ENCODE data around the gene MAP4K4.

Gene MAP4K4

DNA sequence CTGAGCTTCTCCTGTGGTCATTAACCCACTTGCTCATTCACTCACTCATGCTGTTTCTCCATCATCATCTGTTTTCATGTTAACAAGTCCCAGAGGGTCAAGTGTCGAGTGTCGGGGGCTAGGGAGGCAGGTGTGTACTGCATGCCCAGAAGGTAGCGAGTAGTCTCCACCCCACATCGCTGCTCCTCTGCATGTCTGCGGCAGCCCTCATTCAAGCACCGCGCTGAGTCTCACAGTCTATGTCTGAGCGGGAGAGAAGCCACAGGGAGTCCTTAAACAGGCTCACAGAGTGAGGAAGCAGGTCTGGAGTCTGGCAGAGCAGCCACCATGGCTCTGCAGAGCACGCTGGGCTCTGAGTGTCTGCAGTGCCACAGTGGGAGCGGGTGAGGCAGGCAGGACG lies 172.9 kb downstream of the MAP4K4 start:
- no peak overlapping the region for H3K4me3 ChIP-seq (ENCODE audit: low read length)
- DNase-seq (ENCODE audit: low read depth, low spot score), result no peak

- no peak overlapping the region for H3K4me3 ChIP-seq (ENCODE audit: low read length)
- DNase-seq (ENCODE audit: low read depth, low spot score), result no peak
Measured at GRCh38 chr2:101871480-101871879, 174.0 kb downstream of the MAP4K4 start.

DNA sequence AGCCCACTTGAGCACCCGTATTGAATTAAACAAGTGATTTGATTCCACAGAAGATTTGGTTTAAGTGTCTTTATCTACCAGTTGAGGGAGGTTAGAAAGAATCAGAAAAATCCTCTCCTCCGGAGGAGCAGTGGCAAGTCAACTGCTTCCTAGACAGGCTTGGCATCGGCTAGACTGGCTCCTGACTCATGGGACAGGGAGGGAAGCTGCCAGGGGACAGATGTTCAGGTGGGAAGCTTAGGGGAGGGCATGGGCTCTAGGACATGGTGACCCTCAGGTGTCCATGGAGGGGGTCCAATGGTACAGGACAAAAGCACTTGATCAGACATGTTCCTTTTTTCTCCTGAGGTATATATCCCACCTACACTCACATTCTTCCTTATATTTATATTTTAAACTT lies 175.0 kb downstream of the MAP4K4 start:
- no peak for DNase-seq (ENCODE audit: low read depth, low spot score)
- no peak overlapping the region for H3K4me3 ChIP-seq (ENCODE audit: low read length)

DNA sequence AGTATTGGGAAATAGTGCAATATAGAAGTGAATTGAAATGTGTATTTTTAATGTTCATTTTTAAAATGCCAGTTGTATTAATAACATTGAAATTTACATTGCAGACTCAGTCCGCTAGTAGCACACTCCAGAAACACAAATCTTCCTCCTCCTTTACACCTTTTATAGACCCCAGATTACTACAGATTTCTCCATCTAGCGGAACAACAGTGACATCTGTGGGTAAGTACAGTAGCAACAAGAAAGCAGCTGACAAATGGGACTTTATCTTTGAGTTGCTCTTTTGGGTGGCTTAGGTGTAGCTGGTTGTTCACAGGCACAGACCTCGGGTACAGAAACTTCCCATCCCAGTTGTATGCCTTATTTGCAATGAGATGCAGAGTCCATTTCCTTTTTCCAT lies 176.0 kb downstream of the MAP4K4 start:
- DNase-seq (ENCODE audit: low read depth, low spot score), result peak; percentile 22

DNA sequence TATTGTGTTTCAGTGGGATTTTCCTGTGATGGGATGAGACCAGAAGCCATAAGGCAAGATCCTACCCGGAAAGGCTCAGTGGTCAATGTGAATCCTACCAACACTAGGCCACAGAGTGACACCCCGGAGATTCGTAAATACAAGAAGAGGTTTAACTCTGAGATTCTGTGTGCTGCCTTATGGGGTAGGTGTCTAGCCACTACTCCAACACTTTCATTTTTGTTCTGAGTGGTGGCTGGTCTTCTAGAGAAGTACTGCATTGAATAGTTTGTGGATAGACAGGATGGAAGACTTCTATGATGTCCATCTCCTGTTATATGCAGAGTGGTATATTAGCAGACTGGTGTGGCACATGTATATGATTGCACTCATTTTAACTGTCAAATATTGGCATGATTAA lies 176.6 kb downstream of the MAP4K4 start:
- H3K4me3 ChIP-seq (ENCODE audit: low read length), result no peak overlapping the region
- DNase-seq (ENCODE audit: low read depth, low spot score), result no peak

More for the DNA sequence above, 176.0 kb downstream of the MAP4K4 start:
- H3K4me3 ChIP-seq (ENCODE audit: low read length), result no peak overlapping the region

DNA sequence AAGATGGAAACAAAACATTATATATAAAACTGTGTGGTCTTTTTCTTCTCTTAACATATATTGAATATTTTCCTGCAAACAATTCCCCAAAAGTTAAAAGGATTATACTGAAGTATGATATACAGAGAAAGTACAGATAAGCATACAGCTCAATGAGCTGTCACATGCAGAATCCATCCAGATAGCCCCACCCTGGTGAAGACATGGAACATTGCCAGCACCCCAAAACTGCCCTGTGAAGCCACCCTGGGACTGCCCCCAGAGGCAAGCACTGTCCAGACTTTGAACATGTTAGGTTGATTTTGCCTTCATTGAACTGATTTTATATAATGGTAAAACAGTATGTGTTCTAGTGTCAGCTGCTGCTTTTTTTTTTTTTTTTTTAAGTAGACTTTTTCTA lies 182.0 kb downstream of the MAP4K4 start:
- no peak for DNase-seq (ENCODE audit: low read depth, low spot score)
- no peak overlapping the region for H3K4me3 ChIP-seq (ENCODE audit: low read length)

DNA sequence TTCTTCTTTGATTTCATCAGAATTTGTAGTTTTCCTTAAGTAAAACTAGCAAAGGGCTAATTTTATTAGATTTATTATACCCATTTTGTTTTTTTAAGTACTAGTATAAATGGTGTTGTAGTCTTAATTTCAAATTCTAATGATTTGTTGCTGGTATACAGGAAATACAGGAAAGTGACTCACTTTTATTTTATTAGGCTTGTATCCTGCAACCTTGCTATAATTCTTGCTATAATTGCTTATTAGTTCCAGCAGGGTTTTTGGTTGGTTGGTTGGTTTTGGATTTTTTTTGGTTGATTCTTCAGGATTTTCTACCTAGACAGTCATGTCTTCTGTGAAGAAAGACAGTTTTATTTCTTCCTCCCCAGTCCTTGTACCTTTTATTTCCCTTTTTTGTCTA lies 183.6 kb downstream of the MAP4K4 start:
- DNase-seq (ENCODE audit: low read depth, low spot score), result no peak
- no peak overlapping the region for H3K4me3 ChIP-seq (ENCODE audit: low read length)

DNA sequence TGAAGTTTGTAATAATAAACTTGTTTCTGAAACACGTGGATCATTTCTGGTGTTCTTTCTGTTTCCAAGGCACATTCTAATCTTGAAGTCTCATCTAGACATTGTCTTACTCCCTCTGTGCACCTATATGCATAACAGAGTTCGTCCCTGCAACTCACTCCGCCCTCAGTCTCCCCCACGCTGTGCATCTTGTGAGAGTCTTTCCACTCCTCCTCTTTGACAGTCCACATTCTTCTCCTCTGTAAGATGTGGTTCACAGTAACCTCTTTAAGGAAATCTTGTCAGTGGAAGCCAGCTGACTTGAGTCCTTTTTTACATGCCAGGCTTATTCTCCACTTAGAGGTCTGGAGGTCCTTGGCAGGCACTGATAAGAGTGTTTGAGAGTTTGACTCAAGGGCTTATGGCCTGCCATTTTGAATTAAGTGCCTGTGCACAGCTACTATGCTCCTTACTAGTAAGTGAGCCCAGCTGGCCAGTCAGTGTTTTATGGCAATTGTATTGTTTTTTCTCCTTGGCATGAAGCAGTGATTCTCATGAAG lies 185.3 kb downstream of the MAP4K4 start:
- no peak for DNase-seq (ENCODE audit: low read depth, low spot score)
- no peak overlapping the region for H3K4me3 ChIP-seq (ENCODE audit: low read length)

DNA sequence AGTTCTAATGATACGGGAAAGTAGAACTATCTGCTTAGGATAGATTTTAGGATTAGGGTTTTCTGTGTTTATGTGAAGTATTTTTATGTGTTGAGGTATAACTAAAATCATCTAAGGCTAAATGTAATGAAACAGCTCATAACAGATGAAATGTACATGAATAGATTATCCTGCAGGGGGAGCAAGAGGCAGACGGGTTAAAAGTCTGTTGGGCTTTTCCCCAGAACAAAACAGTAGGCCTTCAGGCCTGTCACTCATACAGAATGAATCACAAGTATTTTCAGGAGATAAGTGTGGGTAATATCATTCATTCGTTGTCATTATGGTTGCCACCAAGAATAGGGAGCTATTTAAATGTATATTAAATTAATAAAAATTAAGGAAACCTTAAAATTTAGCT lies 186.4 kb downstream of the MAP4K4 start:
- DNase-seq (ENCODE audit: low read depth, low spot score), result peak; percentile 35
- no peak overlapping the region for H3K4me3 ChIP-seq (ENCODE audit: low read length)

DNA sequence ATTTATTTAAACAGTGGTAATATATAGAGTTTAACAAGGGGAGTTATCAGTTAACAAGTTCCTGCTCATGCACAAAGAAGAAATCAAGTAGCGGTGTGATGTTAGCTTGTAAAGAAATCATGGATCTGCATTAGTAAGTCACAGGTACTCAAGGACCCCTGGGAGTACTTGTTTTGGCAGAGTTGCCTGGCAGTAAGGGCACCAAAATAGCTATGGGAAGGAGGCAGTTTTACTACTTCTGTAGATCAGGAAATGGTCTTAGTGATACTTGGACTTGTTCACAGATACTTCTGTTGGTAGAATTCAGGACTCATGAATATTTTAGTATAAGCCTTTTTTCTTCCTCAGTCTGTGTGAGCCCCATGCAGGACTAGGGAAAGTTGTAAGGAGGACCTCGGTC lies 186.9 kb downstream of the MAP4K4 start:
- DNase-seq (ENCODE audit: low read depth, low spot score), result no peak
- no peak overlapping the region for H3K4me3 ChIP-seq (ENCODE audit: low read length)

DNA sequence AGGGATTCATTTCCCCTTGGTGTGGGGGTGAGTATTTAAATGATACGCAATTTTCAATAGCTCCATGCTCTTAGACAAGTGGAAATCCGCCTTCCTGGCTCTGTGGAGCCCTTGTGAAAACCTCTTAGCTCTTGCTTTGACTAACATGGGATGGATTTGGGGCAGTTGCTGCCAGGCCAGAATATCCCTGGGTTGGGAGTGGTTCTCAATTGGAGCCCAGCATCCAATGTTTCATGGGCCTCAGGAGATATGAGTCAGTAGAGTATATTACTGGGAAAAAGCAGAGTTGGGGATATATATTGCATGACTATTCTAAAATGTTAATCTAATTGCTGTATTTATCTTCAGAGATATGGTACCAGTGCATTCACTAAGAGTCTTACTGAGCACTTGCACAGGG lies 189.8 kb downstream of the MAP4K4 start:
- no peak overlapping the region for H3K4me3 ChIP-seq (ENCODE audit: low read length)
- no peak for DNase-seq (ENCODE audit: low read depth, low spot score)

DNA sequence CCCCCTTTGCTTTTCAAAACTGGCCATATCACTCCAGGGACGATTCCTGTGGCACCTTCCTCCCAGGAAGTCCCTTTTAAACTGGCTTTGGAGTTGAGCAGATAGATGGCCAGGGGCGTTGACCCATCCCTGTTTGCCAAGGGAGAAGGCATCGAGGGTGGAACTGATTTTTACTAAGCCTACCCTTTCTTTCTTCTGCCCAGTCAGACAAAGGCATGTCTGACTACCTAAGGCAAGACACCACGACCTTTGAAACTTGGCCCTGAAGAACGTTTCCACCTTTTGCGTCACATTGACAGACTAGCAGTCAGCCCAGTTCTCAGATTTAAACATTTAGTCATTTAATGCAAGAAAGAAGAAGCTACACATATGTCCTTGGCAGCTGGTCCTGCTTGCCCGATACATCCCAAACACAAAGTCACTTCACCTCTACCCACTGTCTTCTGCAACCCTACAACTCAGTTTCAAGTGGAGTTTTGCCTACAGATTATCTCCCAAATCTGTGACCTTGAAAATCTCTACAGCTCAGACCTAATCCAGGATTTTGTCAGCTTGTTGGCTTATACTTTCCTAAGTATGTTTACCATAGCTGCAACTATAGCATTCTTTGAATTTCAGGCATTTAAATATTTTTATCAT lies 192.1 kb downstream of the MAP4K4 start:
- DNase-seq (ENCODE audit: low read depth, low spot score), result no peak
- no peak overlapping the region for H3K4me3 ChIP-seq (ENCODE audit: low read length)

GRCh38 chr2:101892377-101892776 lies 194.9 kb downstream of the MAP4K4 start:
- no peak for DNase-seq (ENCODE audit: low read depth, low spot score)

GRCh38 chr2:101893681-101894381 lies 196.3 kb downstream of the MAP4K4 start:
- no peak overlapping the region for H3K4me3 ChIP-seq (ENCODE audit: low read length)
- no peak for DNase-seq (ENCODE audit: low read depth, low spot score)

More at GRCh38 chr2:101892377-101892776, 194.9 kb downstream of the MAP4K4 start:
- no peak overlapping the region for H3K4me3 ChIP-seq (ENCODE audit: low read length)

DNA sequence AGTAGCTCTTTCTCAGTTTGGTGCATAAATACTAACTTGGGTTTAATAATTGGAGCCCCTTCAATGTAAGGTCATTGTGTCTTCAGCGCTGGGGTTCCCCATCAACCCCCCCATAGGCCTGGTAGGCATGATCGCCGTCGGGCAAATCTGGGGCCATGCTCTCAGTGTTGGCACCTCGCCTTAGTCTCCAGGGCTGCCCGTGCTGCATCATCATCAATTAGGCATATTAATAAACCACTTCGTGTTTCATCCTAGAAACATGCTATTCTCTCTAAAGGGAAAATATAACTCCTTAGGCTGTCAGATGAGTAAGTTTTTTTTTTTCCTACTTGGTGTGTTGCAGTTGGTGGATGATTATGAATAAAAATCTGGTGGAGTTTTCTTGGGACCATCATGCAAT lies 197.5 kb downstream of the MAP4K4 start:
- DNase-seq (ENCODE audit: low read depth, low spot score), result no peak

GRCh38 chr2:101895819-101896322 lies 198.4 kb downstream of the MAP4K4 start:
- no peak for DNase-seq (ENCODE audit: low read depth, low spot score)
- no peak overlapping the region for H3K4me3 ChIP-seq (ENCODE audit: low read length)

More for the DNA sequence above, 197.5 kb downstream of the MAP4K4 start:
- H3K4me3 ChIP-seq (ENCODE audit: low read length), result no peak overlapping the region

- no peak overlapping the region for H3K4me3 ChIP-seq (ENCODE audit: low read length)
- DNase-seq (ENCODE audit: low read depth, low spot score), result no peak
Measured at GRCh38 chr2:101897301-101897700, 199.8 kb downstream of the MAP4K4 start.

GRCh38 chr2:101899265-101899664 lies 201.8 kb downstream of the MAP4K4 start:
- H3K4me3 ChIP-seq (ENCODE audit: low read length), result no peak overlapping the region
- no peak for DNase-seq (ENCODE audit: low read depth, low spot score)

DNA sequence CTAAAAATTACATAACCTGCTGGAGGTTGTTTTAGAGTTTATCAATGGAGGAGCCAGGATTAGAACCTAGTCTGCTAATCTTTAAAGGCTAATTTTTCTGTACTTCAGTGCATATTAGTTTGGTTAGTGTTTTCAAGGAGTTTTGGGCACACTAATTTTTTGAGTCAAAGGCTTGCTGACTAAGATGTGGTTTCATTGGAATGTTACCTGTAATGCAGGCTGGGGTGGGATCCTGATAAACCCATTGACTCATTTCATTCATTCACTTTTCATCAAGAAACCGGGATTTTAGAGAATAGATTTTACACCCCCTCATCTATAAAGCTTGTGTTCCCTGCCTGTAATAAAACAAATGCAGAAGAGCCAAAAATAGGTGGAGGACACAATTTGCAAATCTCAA lies 202.4 kb downstream of the MAP4K4 start:
- DNase-seq (ENCODE audit: low read depth, low spot score), result no peak
- no peak overlapping the region for H3K4me3 ChIP-seq (ENCODE audit: low read length)

GRCh38 chr2:101900375-101900774 lies 202.9 kb downstream of the MAP4K4 start:
- no peak overlapping the region for H3K4me3 ChIP-seq (ENCODE audit: low read length)
- no peak for DNase-seq (ENCODE audit: low read depth, low spot score)
